ENCODE measurements around the gene HNMT.
"Not testable (repeated sequence)": the region's sequence is repeated elsewhere in the genome, so short reads cannot be mapped to it uniquely, and the experiment has no call there.

Gene HNMT

GRCh38 chr2:138037090-138037489 lies 72.8 kb downstream of the HNMT start:
- no peak overlapping the region for H3K27ac ChIP-seq
- TF ChIP-seq CTCF (conservative IDR thresholded peaks at IDR 0.05; ENCODE audit: low read depth): no peak
- POLR2A ChIA-PET (ENCODE audit: low non-redundant PET): no interaction called here
- DNase-seq (ENCODE audit: low spot score): no peak
- CTCF ChIA-PET: no interaction called here

GRCh38 chr2:138040616-138041015 lies 76.3 kb downstream of the HNMT start:
- CTCF ChIA-PET: no interaction called here
- DNase-seq (ENCODE audit: low spot score): no peak
- H3K27ac ChIP-seq: no peak overlapping the region
- no peak for TF ChIP-seq CTCF (conservative IDR thresholded peaks at IDR 0.05; ENCODE audit: low read depth)
- POLR2A ChIA-PET (ENCODE audit: low non-redundant PET): no interaction called here

- no peak overlapping the region for H3K27ac ChIP-seq
- ChIA-PET POLR2A (ENCODE audit: low non-redundant PET) (no interaction called here), CTCF (interaction anchor here (0.6 kb wide), 1 partner anchor 30 kb away, joined by 3 read pairs; no protein-coding TSS in a partner anchor)
- no peak for DNase-seq (ENCODE audit: low spot score)
- no peak for TF ChIP-seq CTCF (conservative IDR thresholded peaks at IDR 0.05; ENCODE audit: low read depth)
Observed at GRCh38 chr2:138042311-138042710, 78.0 kb downstream of the HNMT start.

- DNase-seq (ENCODE audit: low spot score); POLR2A ChIA-PET (ENCODE audit: low non-redundant PET); CTCF ChIA-PET; H3K27ac ChIP-seq: not testable (repeated sequence)
Observed at GRCh38 chr2:138043588-138043987, 79.3 kb downstream of the HNMT start.

GRCh38 chr2:138058427-138058826 lies 94.2 kb downstream of the HNMT start:
- ChIA-PET CTCF (no interaction called here), POLR2A (ENCODE audit: low non-redundant PET) (no interaction called here)
- DNase-seq (ENCODE audit: low spot score): no peak
- no peak for TF ChIP-seq CTCF (conservative IDR thresholded peaks at IDR 0.05; ENCODE audit: low read depth)
- no peak overlapping the region for H3K27ac ChIP-seq

GRCh38 chr2:138059487-138060300 lies 95.4 kb downstream of the HNMT start:
- ChIA-PET POLR2A (ENCODE audit: low non-redundant PET) (no interaction called here), CTCF (no interaction called here)
- TF ChIP-seq CTCF (conservative IDR thresholded peaks at IDR 0.05; ENCODE audit: low read depth): no peak
- DNase-seq (ENCODE audit: low spot score): no peak
- no peak overlapping the region for H3K27ac ChIP-seq

- POLR2A ChIA-PET (ENCODE audit: low non-redundant PET): no interaction called here
- CTCF ChIA-PET: no interaction called here
- peak; percentile 75 for DNase-seq (ENCODE audit: low spot score)
- TF ChIP-seq CTCF (conservative IDR thresholded peaks at IDR 0.05; ENCODE audit: low read depth): no peak
- no peak overlapping the region for H3K27ac ChIP-seq
Observed at GRCh38 chr2:138060301-138060635, 96.0 kb downstream of the HNMT start.
